D721Med (cell line): ENCODE measurements around the gene HADHA.

ENCODE experiments used
- DNase-seq: peaks from one replicate; pipeline ENCODE4 v3.0.0; 2011; ENCODE audit warnings: low spot score; ENCODE audit not compliant: insufficient read length
- FAIRE-seq: peaks from 2 replicates; lab custom pipeline; 2011; peaks lifted over from hg19 to GRCh38; lab: Jason Lieb, UNC
- CTCF ChIP-seq: IDR thresholded peaks from 2 replicates; pipeline ENCODE4 v1.5.1; 2012; ENCODE audit warnings: mild to moderate bottlenecking, control low read depth; ENCODE audit not compliant: insufficient read depth; ENCODE audit errors: missing control alignments

Gene HADHA

DNA sequence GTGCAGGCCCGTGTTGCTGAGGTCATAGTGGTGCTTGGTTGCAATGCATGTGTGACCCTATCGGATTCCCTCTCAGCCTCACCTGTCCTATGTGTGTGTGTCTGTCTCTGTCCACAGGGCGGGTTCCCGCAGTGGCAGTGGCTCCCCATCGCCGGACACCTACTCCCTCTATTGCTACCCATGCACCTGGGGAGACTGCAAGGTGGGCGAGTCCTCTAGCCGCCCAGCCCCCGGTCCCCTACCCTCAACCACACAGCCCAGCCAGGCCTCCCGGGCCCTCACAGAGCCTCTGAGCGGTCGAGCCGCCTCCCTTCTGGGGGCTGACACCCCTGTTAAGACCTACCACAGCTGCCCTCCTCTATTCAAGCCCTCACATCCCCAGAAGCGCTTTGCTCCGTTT is 57.3 kb downstream of the HADHA start:
- DNase-seq (no peak), FAIRE-seq (no peak)
- TF ChIP-seq CTCF = no peak

DNA sequence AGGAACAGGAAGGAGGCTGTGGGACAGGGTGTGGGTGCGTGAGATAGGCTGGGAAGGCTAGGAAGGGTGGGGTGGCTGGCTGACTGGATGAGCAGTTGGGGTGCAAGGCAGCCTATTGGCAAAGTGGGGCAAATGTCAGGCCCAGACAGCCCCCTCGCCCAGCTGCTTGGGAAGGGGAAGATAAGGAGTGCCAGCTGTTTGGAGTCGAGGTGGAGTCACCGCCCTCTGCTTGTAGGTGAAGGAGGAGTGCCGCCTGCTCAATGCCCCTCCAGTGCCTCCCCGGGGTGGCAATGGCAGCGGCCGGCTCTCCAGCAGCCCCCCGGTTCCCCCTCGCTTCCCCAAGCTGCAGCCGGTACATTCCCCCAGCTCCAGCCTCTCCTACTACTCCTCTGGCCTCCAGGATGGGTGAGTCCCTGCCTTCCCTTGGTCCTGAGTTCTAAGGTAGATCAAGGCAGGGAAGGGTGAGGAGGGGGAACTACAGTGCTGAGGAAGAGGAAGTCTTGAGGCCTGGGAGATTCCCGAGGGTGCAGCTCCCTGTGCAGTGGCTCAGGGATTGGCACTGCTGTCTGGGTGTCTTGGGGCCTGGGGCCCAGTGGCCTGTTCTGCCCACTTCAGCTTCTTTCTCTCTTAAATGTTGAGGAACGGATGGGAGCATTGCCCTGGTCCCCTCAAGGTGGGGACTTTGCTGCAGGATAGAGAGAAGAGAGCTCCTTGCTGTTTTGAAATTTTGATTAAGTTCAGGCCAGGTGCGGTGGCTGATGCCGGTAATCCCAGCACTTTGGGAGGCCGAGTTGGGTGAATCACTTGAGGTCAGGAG is 58.3 kb downstream of the HADHA start:
- no peak for DNase-seq
- no peak for FAIRE-seq
- no peak for TF ChIP-seq CTCF

- TF ChIP-seq CTCF = no peak
- FAIRE-seq (no peak), DNase-seq (no peak)
Measured at GRCh38 chr2:26185304-26185928, 59.0 kb downstream of the HADHA start.

DNA sequence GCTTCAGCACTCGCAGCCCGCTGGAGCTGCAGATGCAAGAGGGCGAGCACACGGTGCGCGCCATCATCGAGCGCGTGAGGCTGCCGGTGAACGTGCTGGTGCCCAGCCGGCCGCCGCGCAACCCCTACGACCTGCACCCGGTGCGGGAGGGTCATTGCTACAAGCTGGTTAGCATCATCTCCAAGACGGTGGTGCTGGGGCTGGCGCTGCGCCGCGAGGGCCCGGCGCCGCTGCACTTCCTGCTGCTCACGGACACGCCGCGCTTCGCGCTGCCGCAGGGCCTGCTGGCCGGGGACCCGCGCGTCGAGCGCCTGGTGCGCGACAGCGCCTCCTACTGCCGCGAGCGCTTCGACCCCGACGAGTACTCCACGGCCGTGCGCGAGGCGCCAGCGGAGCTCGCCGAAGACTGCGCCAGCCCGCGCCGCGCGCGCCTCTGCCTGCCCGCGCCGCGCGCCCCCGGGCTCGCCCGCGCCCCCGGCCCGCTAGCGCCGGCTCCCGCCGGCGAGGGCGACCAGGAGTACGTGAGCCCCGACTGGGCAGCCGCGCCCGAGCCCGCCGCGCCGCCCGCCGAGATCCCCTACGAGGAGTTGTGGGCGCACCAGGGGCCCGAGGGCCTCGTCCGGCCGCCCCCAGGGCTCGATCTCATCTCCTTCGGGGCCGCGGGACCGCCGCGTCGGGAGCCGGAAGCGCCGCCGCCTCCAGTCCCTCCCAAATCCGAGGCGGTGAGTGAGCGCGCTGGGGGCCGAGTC is 59.7 kb downstream of the HADHA start:
- no peak for TF ChIP-seq CTCF
- FAIRE-seq = no peak
- DNase-seq = no peak

DNA sequence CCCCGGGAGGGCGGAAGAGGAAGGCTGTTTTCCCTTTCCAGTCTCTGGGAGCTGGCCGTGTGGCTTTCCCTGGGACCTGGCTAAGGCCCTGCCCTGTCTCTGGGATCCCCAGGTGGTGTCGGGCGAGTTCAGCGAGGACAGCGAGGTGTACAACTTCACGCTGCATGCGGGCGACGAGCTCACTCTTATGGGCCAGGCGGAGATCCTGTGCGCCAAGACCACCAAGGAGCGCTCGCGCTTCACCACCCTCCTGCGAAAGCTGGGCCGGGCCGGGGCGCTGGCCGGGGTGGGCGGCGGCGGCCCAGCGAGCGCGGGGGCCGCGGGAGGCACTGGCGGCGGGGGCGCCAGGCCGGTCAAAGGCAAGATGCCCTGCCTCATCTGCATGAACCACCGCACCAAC is 60.3 kb downstream of the HADHA start:
- no peak for FAIRE-seq
- DNase-seq = no peak
- TF ChIP-seq CTCF = no peak

- FAIRE-seq (no peak), DNase-seq (no peak)
- TF ChIP-seq CTCF = no peak
Measured at GRCh38 chr2:26182887-26183630, 61.4 kb downstream of the HADHA start.
